H1 (cell line): ENCODE results near the gene TTLL1. TPM values are rescaled to one million over a fixed set of nuclear protein-coding genes. Genes with fewer than 3 reads are reported as not detected.

Source experiments
- EZH2 ChIP-seq: fragments of 200-600 bp; sonication (generic); IDR thresholded peaks from 2 replicates; pipeline ENCODE4 v1.7.1; 2012; ENCODE audit warnings: low read depth, mild to moderate bottlenecking, moderate library complexity, low read length, inconsistent platforms; ENCODE audit not compliant: severe bottlenecking
- RAD21 ChIP-seq, 2 experiments: IDR thresholded peaks in 1 of 2; conservative IDR thresholded peaks in 1 of 2; 2 replicates each; pipeline ENCODE4 v1.6.1; 2011; ENCODE audit warnings: low read depth in 2 of 2, low read length in 2 of 2, improper control_type of control experiment in 1 of 2, inconsistent platforms in 1 of 2, mild to moderate bottlenecking in 1 of 2, moderate library complexity in 1 of 2
- SIN3A ChIP-seq, 2 experiments: IDR thresholded peaks in 1 of 2; conservative IDR thresholded peaks in 1 of 2; 2 replicates each; pipeline ENCODE4 v1.6.1; 2011 to 2012; ENCODE audit warnings: low read length in 2 of 2, improper control_type of control experiment in 1 of 2, low read depth in 1 of 2, mild to moderate bottlenecking in 1 of 2
- SP2 ChIP-seq: IDR thresholded peaks from 2 replicates; pipeline ENCODE4 v1.6.1; 2012; ENCODE audit warnings: mild to moderate bottlenecking, low read length, inconsistent platforms
- polyA plus RNA-seq, 7 experiments: library from polyadenylated mRNA; depleted of rRNA in 3 of 7; stranded (reverse) in 5 of 7; unstranded in 2 of 7; fragments of >200 nt in 5 of 7; fragments of 200-250 nt in 2 of 7; gene quantifications; 1 replicate in 5 of 7; 2 replicates in 1 of 7; 4 replicates in 1 of 7; pipeline versions ENCODE4 v1.2.1 to v1.2.3, GENCODE V29; 2011 to 2013; ENCODE audit warnings: missing spikeins in 2 of 7, mixed read lengths in 2 of 7
- total RNA-seq: library from RNA; stranded (reverse); fragmentation: NEBNext Ultra II Directional; extraction: Animal tissue kit (Norgen Biotek cat#: 25700); gene quantifications from 2 replicates; pipeline ENCODE4 v1.2.1, GENCODE V29; 2021
- TF ChIP-seq, protein P1 (sequence below), 3 experiments: IDR thresholded peaks; 1 replicate in 2 of 3; 2 replicates in 1 of 3; pipeline versions ENCODE4 v1.5.1 to v1.6.1; 2011; ENCODE audit warnings: low read length in 3 of 3, mild to moderate bottlenecking in 3 of 3, inconsistent platforms in 2 of 3, low read depth in 1 of 3, moderate library complexity in 1 of 3; ENCODE audit not compliant: insufficient read depth in 1 of 3; ENCODE audit errors: control extremely low read depth in 1 of 3

TTLL1 gene
- total and polyA plus RNA-seq, 2 of the 8 experiments (the other 6 are each of a cell fraction or from before 2014, with no cell fraction given): 5.0 to 13.8 TPM

- TF ChIP-seq, protein P1, sequence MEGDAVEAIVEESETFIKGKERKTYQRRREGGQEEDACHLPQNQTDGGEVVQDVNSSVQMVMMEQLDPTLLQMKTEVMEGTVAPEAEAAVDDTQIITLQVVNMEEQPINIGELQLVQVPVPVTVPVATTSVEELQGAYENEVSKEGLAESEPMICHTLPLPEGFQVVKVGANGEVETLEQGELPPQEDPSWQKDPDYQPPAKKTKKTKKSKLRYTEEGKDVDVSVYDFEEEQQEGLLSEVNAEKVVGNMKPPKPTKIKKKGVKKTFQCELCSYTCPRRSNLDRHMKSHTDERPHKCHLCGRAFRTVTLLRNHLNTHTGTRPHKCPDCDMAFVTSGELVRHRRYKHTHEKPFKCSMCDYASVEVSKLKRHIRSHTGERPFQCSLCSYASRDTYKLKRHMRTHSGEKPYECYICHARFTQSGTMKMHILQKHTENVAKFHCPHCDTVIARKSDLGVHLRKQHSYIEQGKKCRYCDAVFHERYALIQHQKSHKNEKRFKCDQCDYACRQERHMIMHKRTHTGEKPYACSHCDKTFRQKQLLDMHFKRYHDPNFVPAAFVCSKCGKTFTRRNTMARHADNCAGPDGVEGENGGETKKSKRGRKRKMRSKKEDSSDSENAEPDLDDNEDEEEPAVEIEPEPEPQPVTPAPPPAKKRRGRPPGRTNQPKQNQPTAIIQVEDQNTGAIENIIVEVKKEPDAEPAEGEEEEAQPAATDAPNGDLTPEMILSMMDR (IDR thresholded peaks at IDR 0.05; ENCODE audit: control extremely low read depth in 1 of 3, insufficient read depth in 1 of 3, low read depth in 1 of 3, low read length in 3 of 3): 0 out of 4 replicates have a peak, but pooled peaks of 1 of the 3 experiments have one; percentile 5
- TF ChIP-seq RAD21 (IDR thresholded peaks at IDR 0.05 in 1 of 2, conservative IDR thresholded peaks at IDR 0.05 in 1 of 2; ENCODE audit: low read depth in 2 of 2, low read length in 2 of 2) (peak; percentile 13 to 30; a peak in 2 of 4 replicates), EZH2 (no peak), SP2 (no peak), SIN3A (conservative IDR thresholded peaks at IDR 0.05 in 1 of 2, IDR thresholded peaks at IDR 0.05 in 1 of 2; ENCODE audit: low read depth in 1 of 2, low read length in 2 of 2) (no peak)
These were observed 1.1 kb upstream of the TTLL1 start (continued) for GRCh38 chr22:43090130-43090789.
